22Rv1 (cell line): ENCODE measurements around the gene INPP5A.

ENCODE experiments used
- CTCF ChIP-seq: fragments of 450-650 bp; IDR thresholded peaks from 2 replicates; pipeline ENCODE4 v1.5.1; 2017; ENCODE audit warnings: mild to moderate bottlenecking
- ZFX ChIP-seq: fragments of 450-650 bp; IDR thresholded peaks from 2 replicates; pipeline ENCODE4 v1.6.1; 2017; ENCODE audit warnings: antibody characterized with exemption, borderline replicate concordance

GRCh38 chr10:132666705-132667341 lies 129.2 kb downstream of the INPP5A start:
- TF ChIP-seq CTCF: no peak
- TF ChIP-seq ZFX: no peak
